Right lobe of liver (tissue), 4 donors: ENCODE data around the gene ATAD1.

ENCODE experiments used
- POLR2A ChIP-seq: fragments of 450-650 bp; IDR thresholded peaks from one replicate; pipeline ENCODE4 v1.6.1; 2017; ENCODE audit warnings: antibody characterized with exemption, mild to moderate bottlenecking
- TF ChIP-seq, protein P1 (sequence below), 4 donors: fragments of 200-600 bp in 3 of 4; fragments of 450-650 bp in 1 of 4; IDR thresholded peaks; one replicate each; pipeline versions ENCODE4 v1.5.1 to v1.8.0; 2016 to 2022; ENCODE audit warnings: antibody characterized with exemption in 4 of 4, mild to moderate bottlenecking in 2 of 4
- donor health status: DM: no; HTN: no; CAD: no.
- donor health status: DM: no; HTN: no; CAD: no.
- donor health status: DM: no; HTN: yes; CAD: no.

DNA sequence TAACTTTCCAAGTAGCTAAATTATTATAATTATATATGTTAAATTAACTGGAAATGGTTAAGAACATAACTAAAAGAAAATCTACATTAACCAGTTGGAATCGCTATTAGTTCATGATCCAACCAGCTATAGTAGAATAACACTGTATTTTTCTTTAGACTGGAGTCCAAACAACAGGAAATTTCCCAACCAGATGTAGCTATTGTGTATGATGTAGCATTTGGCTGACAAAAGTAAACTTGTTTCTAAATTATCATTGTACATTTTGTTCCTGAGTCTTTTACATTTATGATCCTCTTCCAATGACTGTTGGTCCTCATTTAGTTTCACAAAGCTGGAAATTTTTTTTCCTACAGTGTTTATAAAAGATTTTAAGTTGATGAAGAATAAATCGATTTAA lies 96.2 kb downstream of the ATAD1 start:
- TF ChIP-seq, protein P1, sequence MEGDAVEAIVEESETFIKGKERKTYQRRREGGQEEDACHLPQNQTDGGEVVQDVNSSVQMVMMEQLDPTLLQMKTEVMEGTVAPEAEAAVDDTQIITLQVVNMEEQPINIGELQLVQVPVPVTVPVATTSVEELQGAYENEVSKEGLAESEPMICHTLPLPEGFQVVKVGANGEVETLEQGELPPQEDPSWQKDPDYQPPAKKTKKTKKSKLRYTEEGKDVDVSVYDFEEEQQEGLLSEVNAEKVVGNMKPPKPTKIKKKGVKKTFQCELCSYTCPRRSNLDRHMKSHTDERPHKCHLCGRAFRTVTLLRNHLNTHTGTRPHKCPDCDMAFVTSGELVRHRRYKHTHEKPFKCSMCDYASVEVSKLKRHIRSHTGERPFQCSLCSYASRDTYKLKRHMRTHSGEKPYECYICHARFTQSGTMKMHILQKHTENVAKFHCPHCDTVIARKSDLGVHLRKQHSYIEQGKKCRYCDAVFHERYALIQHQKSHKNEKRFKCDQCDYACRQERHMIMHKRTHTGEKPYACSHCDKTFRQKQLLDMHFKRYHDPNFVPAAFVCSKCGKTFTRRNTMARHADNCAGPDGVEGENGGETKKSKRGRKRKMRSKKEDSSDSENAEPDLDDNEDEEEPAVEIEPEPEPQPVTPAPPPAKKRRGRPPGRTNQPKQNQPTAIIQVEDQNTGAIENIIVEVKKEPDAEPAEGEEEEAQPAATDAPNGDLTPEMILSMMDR (IDR thresholded peaks at IDR 0.05), result no peak
- TF ChIP-seq POLR2A, result no peak
